Cardiac septum (tissue), 1 donor: ENCODE measurements around the gene GNL1. TPM values are rescaled to one million over a fixed set of nuclear protein-coding genes. Genes with fewer than 3 reads are reported as not detected.
A peak's percentile ranks its signal among the peaks of the same experiment; 100 is the strongest.

Experiments
- DNase-seq: peaks from one replicate; pipeline ENCODE4 v3.0.0-alpha.2; 2020; ENCODE audit warnings: low spot score
- intact Hi-C: fragments of 100-400 bp; cut with DNase I; formaldehyde crosslinking; loops from one replicate; pipeline ENCODE4 v1.14.0; 2022
- long read RNA-seq: library from polyadenylated mRNA; unstranded; transcript quantifications from one replicate; pipeline ENCODE4 v2.0.0, GENCODE V29; 2021
- total RNA-seq: library from RNA; stranded (reverse); fragmentation: NEBNext Ultra II Directional; extraction: Animal tissue kit (Norgen Biotek cat#: 25700); gene quantifications from one replicate; pipeline ENCODE4 v1.2.1, GENCODE V29; 2021
- donor health status: DM: no; HTN: no; CAD: no.

The GNL1 gene, protein sequence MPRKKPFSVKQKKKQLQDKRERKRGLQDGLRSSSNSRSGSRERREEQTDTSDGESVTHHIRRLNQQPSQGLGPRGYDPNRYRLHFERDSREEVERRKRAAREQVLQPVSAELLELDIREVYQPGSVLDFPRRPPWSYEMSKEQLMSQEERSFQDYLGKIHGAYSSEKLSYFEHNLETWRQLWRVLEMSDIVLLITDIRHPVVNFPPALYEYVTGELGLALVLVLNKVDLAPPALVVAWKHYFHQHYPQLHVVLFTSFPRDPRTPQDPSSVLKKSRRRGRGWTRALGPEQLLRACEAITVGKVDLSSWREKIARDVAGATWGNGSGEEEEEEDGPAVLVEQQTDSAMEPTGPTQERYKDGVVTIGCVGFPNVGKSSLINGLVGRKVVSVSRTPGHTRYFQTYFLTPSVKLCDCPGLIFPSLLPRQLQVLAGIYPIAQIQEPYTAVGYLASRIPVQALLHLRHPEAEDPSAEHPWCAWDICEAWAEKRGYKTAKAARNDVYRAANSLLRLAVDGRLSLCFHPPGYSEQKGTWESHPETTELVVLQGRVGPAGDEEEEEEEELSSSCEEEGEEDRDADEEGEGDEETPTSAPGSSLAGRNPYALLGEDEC
- 19.6 TPM for total RNA-seq
- long read RNA-seq, full-length matches to known transcripts = 18 of 39 reads
- long read RNA-seq, partial matches to known transcripts = 12 of 39 reads
- long read RNA-seq, other reads (novel, unspliced or antisense) = 9 of 39 reads

- intact Hi-C loops = loop anchor here (2.0 to 5.0 kb wide), 2 partner anchors 15 to 61 kb away; partner anchors contain the start of genes ABCF1, MRPS18B and PPP1R10
Observed at GRCh38 chr6:30556066-30556905, at the start of gene GNL1. Gene GNL1 (minus strand): TSS chr6:30556489. CDS start chr6:30556203, 286 bp downstream.

GRCh38 chr6:30603961-30604360 lies 47.7 kb upstream of the GNL1 start:
- DNase-seq = no peak
- intact Hi-C loops = loop anchor here (5.0 kb wide), 1 partner anchor 122 kb away; no protein-coding TSS in a partner anchor

More at GRCh38 chr6:30556066-30556905, at the start of gene GNL1:
- DNase-seq = peak; percentile 98

DNA sequence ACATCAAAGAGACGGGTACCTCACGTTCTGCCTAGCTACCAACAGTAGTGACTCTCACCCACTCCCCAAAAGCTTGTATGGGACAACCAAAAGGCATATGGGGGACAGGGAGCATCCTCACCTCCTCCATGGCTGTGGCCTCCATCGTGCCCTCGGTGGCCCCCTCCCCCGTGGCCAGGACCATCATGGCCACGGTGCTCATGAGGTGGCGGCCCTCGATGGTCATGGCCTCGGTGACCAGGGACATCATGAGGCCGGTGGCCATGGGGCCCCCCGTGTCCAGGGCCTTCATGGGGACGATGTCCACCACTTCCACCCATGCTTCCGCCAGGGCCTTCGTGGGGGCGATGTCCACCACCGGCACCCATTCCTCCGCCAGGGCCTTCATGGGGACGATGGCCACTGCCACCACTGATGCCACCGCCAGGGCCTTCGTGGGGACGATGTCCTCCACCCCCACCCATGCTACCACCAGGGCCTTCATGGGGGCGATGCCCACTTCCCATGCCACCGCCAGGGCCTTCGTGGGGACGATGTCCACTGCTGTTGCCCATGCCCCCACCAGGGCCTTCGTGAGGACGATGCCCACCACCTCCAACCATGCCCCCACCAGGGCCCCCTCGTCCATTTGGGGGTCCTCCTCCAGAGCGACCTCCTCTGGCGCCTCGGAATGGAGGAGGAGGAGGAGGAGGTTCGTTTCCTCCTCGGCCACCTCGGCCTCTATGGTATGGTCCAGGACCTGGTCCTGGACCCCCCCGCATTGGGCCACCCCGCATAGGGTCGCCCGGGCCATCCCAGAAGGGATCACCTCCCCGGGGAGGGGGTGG lies 45.7 kb upstream of the GNL1 start:
- intact Hi-C loops = loop anchor here (5.0 kb wide), 1 partner anchor 120 kb away; no protein-coding TSS in a partner anchor
- no peak for DNase-seq

GRCh38 chr6:30601436-30601814 lies 45.1 kb upstream of the GNL1 start:
- DNase-seq = no peak
- intact Hi-C loops = loop anchor here (5.0 kb wide), 1 partner anchor 119 kb away; no protein-coding TSS in a partner anchor

- no peak for DNase-seq
- intact Hi-C loops = loop anchor here (5.0 kb wide), 1 partner anchor 118 kb away; no protein-coding TSS in a partner anchor
Observed at GRCh38 chr6:30600451-30600961, 44.2 kb upstream of the GNL1 start.

- intact Hi-C loops = loop anchor here (5.0 kb wide), 2 partner anchors 57 to 117 kb away; no protein-coding TSS in a partner anchor
- no peak for DNase-seq
Observed at GRCh38 chr6:30599625-30600324, 43.5 kb upstream of the GNL1 start.

- DNase-seq = no peak
- intact Hi-C loops = loop anchor here (5.0 kb wide), 1 partner anchor 57 kb away; no protein-coding TSS in a partner anchor
Observed at GRCh38 chr6:30598912-30599624, 42.8 kb upstream of the GNL1 start.

DNA sequence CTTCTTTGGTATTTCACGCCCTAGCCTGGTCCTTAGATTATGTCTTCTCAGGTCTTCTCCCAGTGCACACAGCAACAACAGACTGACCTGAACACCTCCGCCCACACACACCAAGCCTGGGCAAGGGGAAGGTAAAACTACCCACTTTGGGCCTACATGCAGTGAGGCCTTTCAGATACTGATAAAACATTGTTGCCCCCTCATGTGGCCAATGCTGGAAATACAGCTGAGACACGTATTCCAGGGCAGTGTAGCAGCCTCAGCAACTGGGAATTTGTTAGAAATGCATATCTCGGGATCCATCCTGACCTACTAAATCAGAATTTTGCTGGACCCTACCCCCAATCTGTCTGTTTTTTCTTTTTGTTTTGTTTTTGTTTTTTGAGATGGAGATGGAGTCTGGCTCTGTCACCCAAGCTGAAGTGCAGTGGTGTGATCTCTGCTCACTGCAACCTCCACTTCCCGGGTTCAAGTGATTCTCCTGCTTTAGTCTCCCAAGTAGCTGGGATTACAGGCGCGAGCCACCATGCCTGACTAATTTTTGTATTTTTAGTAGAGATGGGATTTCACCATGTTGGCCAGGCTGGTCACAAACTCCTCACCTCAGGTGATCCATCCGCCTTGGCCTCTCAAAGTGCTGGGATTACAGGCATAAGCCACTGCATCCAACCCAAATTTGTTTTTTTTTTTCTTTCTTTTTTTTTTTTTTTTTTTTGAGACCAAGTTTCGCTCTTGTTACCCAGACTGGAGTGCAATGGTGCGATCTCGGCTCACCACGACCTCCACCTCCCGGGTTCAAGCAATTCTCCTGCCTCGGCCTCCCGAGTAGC lies 41.2 kb upstream of the GNL1 start:
- intact Hi-C loops = loop anchor here (5.0 kb wide), 1 partner anchor 55 kb away; no protein-coding TSS in a partner anchor
- peak; percentile 78 for DNase-seq

DNA sequence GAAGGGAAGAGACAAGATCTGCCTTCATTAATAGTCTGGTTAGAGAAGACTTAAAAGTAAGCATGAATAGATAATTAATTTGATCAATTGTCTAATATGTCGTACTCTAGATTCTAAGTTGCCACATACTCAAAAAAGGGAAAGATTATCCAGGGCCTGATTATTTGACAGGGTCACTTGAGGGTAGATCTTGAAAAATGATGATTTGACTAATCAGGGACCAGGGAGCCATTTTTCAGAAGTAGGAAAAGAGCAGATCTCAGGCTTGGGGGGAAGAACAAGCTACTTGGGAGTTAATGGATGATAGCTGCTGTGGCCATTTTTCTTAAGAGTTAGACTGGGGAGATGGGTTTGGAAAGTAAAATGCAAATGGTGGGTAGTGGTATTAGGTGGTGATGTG lies 36.0 kb upstream of the GNL1 start:
- intact Hi-C loops = no loop called here
- no peak for DNase-seq

DNA sequence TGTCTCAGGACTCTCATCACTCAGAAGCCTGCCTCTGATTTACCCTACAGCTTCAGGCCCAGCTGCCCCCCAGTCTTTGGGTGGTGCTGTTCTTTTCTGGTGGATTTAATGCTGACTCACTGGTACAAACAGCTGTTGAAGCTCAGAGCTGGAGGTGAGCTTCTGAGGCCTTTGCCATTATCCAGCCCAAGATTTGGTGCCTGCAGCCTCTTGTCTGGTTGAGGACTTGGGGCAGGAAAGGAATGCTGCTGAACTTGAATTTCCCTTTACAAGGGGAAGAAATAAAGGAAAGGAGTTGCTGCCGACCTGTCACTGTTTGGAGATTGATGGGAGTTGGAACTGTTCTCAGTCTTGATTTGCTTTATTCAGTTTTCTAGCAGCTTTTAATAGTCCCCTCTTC lies 34.7 kb upstream of the GNL1 start:
- intact Hi-C loops = no loop called here
- DNase-seq = no peak

DNA sequence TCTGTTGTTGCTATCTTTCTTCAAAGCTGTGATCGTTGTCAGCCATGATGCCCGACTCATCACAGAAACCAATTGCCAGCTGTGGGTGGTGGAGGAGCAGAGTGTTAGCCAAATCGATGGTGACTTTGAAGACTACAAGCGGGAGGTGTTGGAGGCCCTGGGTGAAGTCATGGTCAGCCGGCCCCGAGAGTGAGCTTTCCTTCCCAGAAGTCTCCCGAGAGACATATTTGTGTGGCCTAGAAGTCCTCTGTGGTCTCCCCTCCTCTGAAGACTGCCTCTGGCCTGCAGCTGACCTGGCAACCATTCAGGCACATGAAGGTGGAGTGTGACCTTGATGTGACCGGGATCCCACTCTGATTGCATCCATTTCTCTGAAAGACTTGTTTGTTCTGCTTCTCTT lies 34.2 kb upstream of the GNL1 start:
- no peak for DNase-seq
- intact Hi-C loops = no loop called here

- intact Hi-C loops = no loop called here
- no peak for DNase-seq
Observed at GRCh38 chr6:30589754-30590358, 33.6 kb upstream of the GNL1 start.

DNA sequence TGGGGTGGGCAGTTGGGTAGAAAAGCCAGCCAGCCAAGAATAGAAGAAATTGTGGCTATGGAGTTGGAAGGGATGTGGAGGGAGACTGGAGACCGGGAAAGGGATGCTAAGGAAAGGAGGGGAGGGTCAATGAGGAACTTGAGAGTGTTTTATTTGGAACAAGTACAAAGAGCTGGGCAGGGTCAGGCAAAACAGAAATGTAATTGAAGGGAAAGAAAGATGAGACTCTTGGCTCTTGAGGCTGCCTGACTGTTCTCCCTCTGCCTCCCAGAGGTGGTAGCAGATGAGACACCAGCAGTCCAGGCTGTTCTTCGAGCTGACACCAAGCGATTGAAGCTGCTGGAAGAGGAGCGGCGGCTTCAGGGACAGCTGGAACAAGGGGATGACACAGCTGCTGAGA lies 27.6 kb upstream of the GNL1 start:
- intact Hi-C loops = no loop called here
- no peak for DNase-seq

GRCh38 chr6:30578051-30578450 lies 21.8 kb upstream of the GNL1 start:
- intact Hi-C loops = no loop called here
- no peak for DNase-seq

DNA sequence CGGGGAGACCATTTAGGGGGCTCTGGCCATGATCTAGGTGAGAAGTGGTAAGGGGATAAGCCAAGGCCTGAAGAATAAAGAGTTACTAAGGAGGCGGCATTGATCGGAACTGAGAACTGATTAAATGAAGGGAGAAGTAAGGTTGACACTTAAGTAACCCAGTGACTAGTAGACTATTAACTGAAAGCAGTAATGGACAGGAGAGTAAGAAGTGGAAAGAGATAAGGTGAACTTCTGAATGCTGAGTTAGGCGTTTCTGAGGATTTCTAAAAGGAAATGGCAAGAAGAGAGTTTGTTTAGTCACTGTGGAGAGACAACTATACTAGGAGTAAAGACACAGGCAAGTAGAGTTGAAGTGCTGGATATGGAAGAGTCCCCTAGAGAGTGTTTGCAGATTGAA lies 16.8 kb upstream of the GNL1 start:
- intact Hi-C loops = loop anchor here (5.0 kb wide), 1 partner anchor 149 kb away; the partner anchor contains the start of gene TUBB
- no peak for DNase-seq

GRCh38 chr6:30572148-30572547 lies 15.9 kb upstream of the GNL1 start:
- DNase-seq = no peak
- intact Hi-C loops = loop anchor here (5.0 kb wide), 1 partner anchor 150 kb away; the partner anchor contains the start of gene TUBB
